Duodenal mucosa (tissue), 2 donors: ENCODE measurements around the gene ADGRA3.

Experiments
- H3K27ac ChIP-seq: one replicate; pipeline ENCODE4 v1.7.0; 2013; ENCODE audit warnings: low read depth, low read length
- H3K27me3 ChIP-seq, 2 donors: one replicate each; pipeline ENCODE4 v1.7.0; 2013; ENCODE audit warnings: low read length in 2 of 2, control low read depth in 1 of 2; ENCODE audit not compliant: insufficient read depth in 2 of 2, control insufficient read depth in 1 of 2
- H3K36me3 ChIP-seq, 2 donors: one replicate each; pipeline ENCODE4 v1.7.0; 2013; ENCODE audit warnings: low read length in 2 of 2, control low read depth in 1 of 2; ENCODE audit not compliant: insufficient read depth in 2 of 2, control insufficient read depth in 1 of 2
- H3K4me1 ChIP-seq, 2 donors: one replicate each; pipeline ENCODE4 v1.7.0; 2013; ENCODE audit warnings: low read length in 2 of 2, control low read depth in 1 of 2; ENCODE audit not compliant: insufficient read depth in 2 of 2, control insufficient read depth in 1 of 2
- H3K4me3 ChIP-seq, 2 donors: one replicate each; pipeline ENCODE4 v1.7.0; 2013; ENCODE audit warnings: low read length in 2 of 2, low read depth in 1 of 2
- H3K9ac ChIP-seq, 2 donors: one replicate each; pipeline ENCODE4 v1.7.0; 2013; ENCODE audit warnings: low read length in 2 of 2, low read depth in 1 of 2
- H3K9me3 ChIP-seq, 2 donors: one replicate each; pipeline ENCODE4 v1.7.0; 2013; ENCODE audit warnings: low read length in 2 of 2, control low read depth in 1 of 2; ENCODE audit not compliant: control insufficient read depth in 1 of 2

ADGRA3 gene

GRCh38 chr4:22534374-22534773, 18.5 kb upstream of the ADGRA3 start:
- no peaks in the 10 kb centered on the region for H3K36me3 ChIP-seq
- H3K4me3 ChIP-seq: no peak overlapping the region
- no peaks in the 10 kb centered on the region for H3K27me3 ChIP-seq
- H3K4me1 ChIP-seq: no peaks in the 10 kb centered on the region
- no peak overlapping the region for H3K27ac ChIP-seq
- peaks cover 13 to 18% of the 10 kb centered on the region in 2 donors for H3K9me3 ChIP-seq
- H3K9ac ChIP-seq: no peak overlapping the region

GRCh38 chr4:22532896-22533295, 17.0 kb upstream of the ADGRA3 start:
- Histone ChIP-seq H3K27ac (no peak overlapping the region), H3K9ac (no peak overlapping the region), H3K36me3 (no peaks in the 10 kb centered on the region), H3K4me3 (no peak overlapping the region), H3K9me3 (peaks cover 13 to 18% of the 10 kb centered on the region in 2 donors), H3K4me1 (no peaks in the 10 kb centered on the region), H3K27me3 (no peaks in the 10 kb centered on the region)

DNA sequence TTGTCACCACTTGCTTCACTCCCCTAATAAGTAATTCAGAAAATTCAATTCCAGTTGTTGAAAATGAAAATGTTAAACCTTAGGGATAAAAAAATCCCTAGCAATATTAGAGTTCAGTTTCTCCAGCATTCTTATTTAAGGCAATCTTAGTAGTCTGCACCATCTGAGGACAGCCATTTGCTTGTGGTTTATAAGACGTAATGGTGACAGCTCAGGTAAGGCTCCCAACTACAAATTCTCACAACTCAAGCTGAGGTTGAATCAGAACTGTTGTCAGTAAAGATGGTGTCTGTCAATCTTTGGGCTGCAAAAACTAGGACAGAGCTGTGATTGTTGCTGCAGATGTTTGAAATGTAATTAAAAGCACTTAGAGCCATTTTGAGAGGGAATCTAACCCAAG, 16.3 kb upstream of the ADGRA3 start:
- Histone ChIP-seq H3K27me3 (no peaks in the 10 kb centered on the region), H3K27ac (no peak overlapping the region), H3K9ac (no peak overlapping the region), H3K9me3 (peaks cover 13 to 18% of the 10 kb centered on the region in 2 donors), H3K4me1 (no peaks in the 10 kb centered on the region), H3K36me3 (no peaks in the 10 kb centered on the region), H3K4me3 (no peak overlapping the region)

- Histone ChIP-seq H3K9me3 (peaks cover 13 to 18% of the 10 kb centered on the region in 2 donors), H3K27ac (no peak overlapping the region), H3K27me3 (no peaks in the 10 kb centered on the region), H3K36me3 (no peaks in the 10 kb centered on the region), H3K9ac (no peak overlapping the region), H3K4me3 (no peak overlapping the region), H3K4me1 (no peaks in the 10 kb centered on the region)
Observed at GRCh38 chr4:22531311-22532019, 15.6 kb upstream of the ADGRA3 start.

DNA sequence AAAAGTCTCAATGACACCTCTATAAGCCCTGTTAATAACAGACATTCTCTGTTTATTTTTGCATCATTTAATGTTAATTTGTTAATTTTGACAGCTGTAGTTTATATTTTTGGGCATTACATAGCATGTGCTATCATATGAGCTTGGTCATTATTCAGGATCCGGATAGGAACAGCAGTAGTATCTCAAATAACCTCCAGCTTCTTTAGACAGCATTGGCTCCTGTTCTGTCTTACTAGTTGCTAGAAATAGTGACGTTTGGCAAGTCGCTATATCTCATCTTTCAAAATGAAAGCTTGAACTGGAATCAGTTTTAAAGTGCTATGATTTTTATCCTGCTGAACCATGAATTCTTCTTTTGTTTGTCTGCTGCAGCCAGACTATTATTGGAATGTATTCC, 9.0 kb upstream of the ADGRA3 start:
- Histone ChIP-seq H3K27ac (no peak overlapping the region), H3K4me3 (no peak overlapping the region), H3K9ac (no peak overlapping the region), H3K27me3 (no peaks in the 10 kb centered on the region), H3K4me1 (no peaks in the 10 kb centered on the region), H3K36me3 (no peaks in the 10 kb centered on the region), H3K9me3 (no peaks in the 10 kb centered on the region)

- Histone ChIP-seq H3K9me3 (no peaks in the 10 kb centered on the region), H3K36me3 (no peaks in the 10 kb centered on the region), H3K4me1 (no peaks in the 10 kb centered on the region), H3K4me3 (no peak overlapping the region), H3K27ac (no peak overlapping the region), H3K27me3 (no peaks in the 10 kb centered on the region), H3K9ac (no peak overlapping the region)
Observed at GRCh38 chr4:22522706-22523501, 7.0 kb upstream of the ADGRA3 start.

DNA sequence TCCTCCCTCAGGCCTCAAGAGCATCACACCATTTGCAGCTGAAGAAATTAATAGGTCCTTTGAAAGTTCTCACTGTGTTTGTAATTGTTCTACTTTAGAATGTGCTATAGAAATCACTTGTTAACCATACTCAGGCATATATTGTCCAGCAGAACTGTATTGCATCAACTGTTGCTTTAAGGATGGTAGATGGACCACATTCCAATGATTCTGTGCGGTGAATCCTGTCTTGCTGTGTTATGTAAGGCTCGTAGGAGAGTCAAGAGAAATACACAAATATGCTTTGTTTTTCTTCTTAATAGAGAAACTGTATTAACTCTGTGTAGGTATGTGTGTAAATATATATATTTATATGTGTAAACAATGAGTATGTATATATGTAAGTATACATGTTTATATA, 6.3 kb upstream of the ADGRA3 start:
- Histone ChIP-seq H3K4me1 (no peaks in the 10 kb centered on the region), H3K9me3 (no peaks in the 10 kb centered on the region), H3K27ac (no peak overlapping the region), H3K9ac (no peak overlapping the region), H3K36me3 (no peaks in the 10 kb centered on the region), H3K4me3 (no peak overlapping the region), H3K27me3 (no peaks in the 10 kb centered on the region)

DNA sequence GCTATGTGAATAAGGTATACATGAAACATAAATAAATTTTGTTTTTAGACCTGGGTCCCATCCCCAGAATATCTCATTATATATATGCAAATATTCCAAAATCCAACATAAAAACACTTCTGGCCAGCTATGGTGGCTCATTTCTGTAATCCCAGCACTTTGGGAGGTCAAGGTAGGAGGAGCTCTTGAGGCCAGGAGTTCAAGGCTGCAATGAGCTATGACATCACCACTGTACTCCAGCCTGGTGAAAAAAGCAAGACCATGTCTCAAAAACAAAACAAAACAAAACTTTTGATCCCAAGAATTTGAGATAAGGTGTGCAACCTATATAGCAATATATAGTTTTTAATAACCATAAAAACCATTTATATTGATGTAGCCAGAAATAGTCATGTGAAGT, 5.4 kb upstream of the ADGRA3 start:
- H3K4me1 ChIP-seq: peaks cover 0 to 6% of the 10 kb centered on the region in 2 donors

DNA sequence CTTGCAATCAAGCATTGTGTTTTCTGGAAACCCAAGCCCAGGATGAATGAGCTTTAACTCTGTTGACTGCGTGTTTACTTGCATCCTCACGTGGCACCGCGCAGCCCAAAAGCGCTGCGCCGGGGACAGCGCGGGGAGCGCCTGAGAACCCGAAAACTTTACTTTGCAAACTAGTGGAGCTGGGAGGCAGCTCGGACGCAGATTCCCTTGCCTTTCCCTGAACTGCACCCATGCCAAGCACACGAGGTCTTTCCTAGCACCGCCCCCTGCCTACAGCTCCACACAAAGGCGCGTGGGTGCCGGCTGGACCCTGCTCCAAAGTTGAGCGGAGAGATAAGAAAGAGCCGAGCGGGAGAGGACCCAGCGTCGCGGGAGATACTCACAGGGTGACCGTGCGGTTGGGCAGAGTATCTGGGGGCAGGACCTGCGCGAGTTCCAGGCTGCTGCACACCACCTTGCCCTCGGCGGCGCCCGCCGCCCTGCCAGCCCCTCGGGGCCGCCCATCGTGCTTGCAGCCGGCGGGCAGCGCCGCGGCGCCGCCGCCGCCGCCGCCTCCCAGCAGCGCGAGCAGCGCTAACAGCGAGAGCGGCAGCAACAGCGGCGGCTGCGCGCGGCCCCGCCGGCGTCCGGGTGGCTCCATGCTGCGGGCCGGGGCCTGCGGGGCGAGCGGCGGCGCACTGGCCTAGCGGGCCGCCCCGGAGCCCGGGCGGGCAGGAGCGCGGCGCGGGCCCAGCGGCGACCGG, 550 bp downstream of the ADGRA3 start:
- Histone ChIP-seq H3K4me1 (peaks cover 5 to 19% of the 10 kb centered on the region in 2 donors), H3K36me3 (no peaks in the 10 kb centered on the region), H3K4me3 (peak overlapping the region; percentile 67 to 84), H3K9ac (peak overlapping the region; percentile 45 to 66), H3K27ac (no peak overlapping the region), H3K27me3 (no peaks in the 10 kb centered on the region), H3K9me3 (no peaks in the 10 kb centered on the region)

More for the DNA sequence above, 5.4 kb upstream of the ADGRA3 start:
- H3K9me3 ChIP-seq: no peaks in the 10 kb centered on the region
- no peak overlapping the region for H3K27ac ChIP-seq
- no peaks in the 10 kb centered on the region for H3K27me3 ChIP-seq
- no peaks in the 10 kb centered on the region for H3K36me3 ChIP-seq
- H3K4me3 ChIP-seq: no peak overlapping the region
- no peak overlapping the region for H3K9ac ChIP-seq

DNA sequence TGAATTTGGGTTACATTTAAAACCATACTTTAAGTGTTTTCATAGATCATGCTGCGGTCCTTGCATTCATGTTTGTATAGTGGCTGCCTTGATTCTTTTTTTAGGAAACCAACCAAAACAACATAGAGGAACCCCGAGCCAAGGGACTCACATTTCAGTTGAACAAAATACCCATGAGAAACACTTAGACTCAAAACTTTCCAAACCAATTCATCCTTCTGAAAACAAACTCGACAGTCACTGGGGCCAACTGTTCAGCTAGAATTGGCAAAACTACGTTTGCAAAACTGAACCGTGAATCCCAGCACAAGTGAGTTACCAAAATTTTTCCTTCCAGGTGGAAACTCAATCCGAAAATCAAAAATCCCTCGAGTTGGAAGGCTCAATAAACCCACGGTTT, 1.4 kb downstream of the ADGRA3 start:
- no peaks in the 10 kb centered on the region for H3K36me3 ChIP-seq
- peak overlapping the region; percentile 45 to 66 for H3K9ac ChIP-seq
- H3K4me3 ChIP-seq: peak overlapping the region; percentile 67 to 84
- peaks cover 7 to 19% of the 10 kb centered on the region in 2 donors for H3K4me1 ChIP-seq
- no peaks in the 10 kb centered on the region for H3K9me3 ChIP-seq
- no peaks in the 10 kb centered on the region for H3K27me3 ChIP-seq
- no peak overlapping the region for H3K27ac ChIP-seq
